SK-N-SH (cell line): ENCODE measurements around the gene PAPSS2. TPM values are rescaled to one million over a fixed set of nuclear protein-coding genes. Genes with fewer than 3 reads are reported as not detected.

Experiments used
- CTCF ChIA-PET: fragments of 300-600, 350-600 bp; formaldehyde crosslinking; extraction: SDS; loops from one replicate; lab custom pipeline; 2021; lab: Yijun Ruan, JAX
- POLR2A ChIA-PET: fragments of 350-600 bp; sonication (Branson Sonifier 250); formaldehyde crosslinking; extraction: SDS; loops from one replicate; lab custom pipeline; 2020; ENCODE audit warnings: antibody characterized with exemption, inconsistent platforms; lab: Yijun Ruan, JAX
- DNase-seq: peaks from one replicate; pipeline ENCODE4 v3.0.0; 2012
- H2AFZ ChIP-seq: fragments of 200-600 bp; sonication (generic); 2 replicates; pipeline ENCODE4 v1.8.1; 2016; ENCODE audit warnings: antibody characterized with exemption, mild to moderate bottlenecking, low read depth
- H3F3A ChIP-seq: fragments of 200-600 bp; sonication (generic); replicated peaks from 2 replicates; pipeline ENCODE3; 2016; ENCODE audit warnings: antibody characterized with exemption, mild to moderate bottlenecking; ENCODE audit not compliant: insufficient read depth
- H3K27ac ChIP-seq, 2 experiments: fragments of 200-500 bp in 1 of 2; fragments of 200-600 bp in 1 of 2; sonication (Bioruptor generic) in 1 of 2; sonication (generic), shearing (Covaris generic) in 1 of 2; 2 replicates each; pipeline versions ENCODE4 v1.5.1 to v1.6.1; 2014 to 2016; ENCODE audit warnings: low read depth in 2 of 2, inconsistent platforms in 1 of 2, low read length in 1 of 2, mild to moderate bottlenecking in 1 of 2, mixed read lengths in 1 of 2
- H3K27me3 ChIP-seq: fragments of 200-600 bp; sonication (generic), shearing (Covaris generic); 2 replicates; pipeline ENCODE4 v1.6.1; 2016; ENCODE audit warnings: mixed run types; ENCODE audit not compliant: insufficient read depth
- H3K36me3 ChIP-seq, 2 experiments: fragments of 200-500 bp in 1 of 2; fragments of 200-600 bp in 1 of 2; sonication (Bioruptor generic) in 1 of 2; sonication (generic) in 1 of 2; replicated peaks in 1 of 2; 2 replicates each; pipeline versions ENCODE3 to v1.5.1; 2014 to 2016; ENCODE audit warnings: low read length in 1 of 2, mild to moderate bottlenecking in 1 of 2; ENCODE audit not compliant: insufficient read depth in 2 of 2, control insufficient read depth in 1 of 2
- H3K4me1 ChIP-seq, 2 experiments: fragments of 200-500 bp in 1 of 2; fragments of 200-600 bp in 1 of 2; sonication (Bioruptor generic) in 1 of 2; sonication (generic), shearing (Covaris generic) in 1 of 2; 2 replicates each; pipeline versions ENCODE4 v1.5.1 to v1.6.1; 2014 to 2016; ENCODE audit warnings: low read depth in 1 of 2, low read length in 1 of 2, mixed run types in 1 of 2; ENCODE audit not compliant: insufficient read depth in 2 of 2, control insufficient read depth in 1 of 2
- H3K4me2 ChIP-seq: fragments of 200-600 bp; sonication (generic), shearing (Covaris generic); 2 replicates; pipeline ENCODE4 v1.6.1; 2017; ENCODE audit warnings: mixed run types
- H3K4me3 ChIP-seq, 2 experiments: fragments of 200-500 bp in 1 of 2; fragments of 200-600 bp in 1 of 2; sonication (Bioruptor generic) in 1 of 2; sonication (generic), shearing (Covaris generic) in 1 of 2; 2 replicates each; pipeline versions ENCODE4 v1.5.1 to v1.8.1; 2014 to 2016; ENCODE audit warnings: low read depth in 2 of 2, inconsistent platforms in 1 of 2, low read length in 1 of 2, mild to moderate bottlenecking in 1 of 2, mixed read lengths in 1 of 2, moderate library complexity in 1 of 2
- H3K79me2 ChIP-seq: fragments of 200-600 bp; sonication (generic); 2 replicates; pipeline ENCODE4 v1.8.1; 2017; ENCODE audit warnings: mild to moderate bottlenecking; ENCODE audit not compliant: insufficient read depth
- H3K9ac ChIP-seq: fragments of 200-600 bp; sonication (generic); 2 replicates; pipeline ENCODE4 v1.6.1; 2017; ENCODE audit warnings: mixed run types
- H3K9me2 ChIP-seq: fragments of 200-600 bp; sonication (generic); 2 replicates; pipeline ENCODE4 v1.6.1; 2017; ENCODE audit warnings: mixed run types
- H3K9me3 ChIP-seq: fragments of 200-600 bp; sonication (generic); 2 replicates; pipeline ENCODE4 v1.6.1; 2017; ENCODE audit warnings: mixed run types, mild to moderate bottlenecking, moderate library complexity
- H4K20me1 ChIP-seq: fragments of 200-600 bp; sonication (generic); 2 replicates; pipeline ENCODE4 v1.6.1; 2017; ENCODE audit warnings: mild to moderate bottlenecking, mixed run types; ENCODE audit not compliant: insufficient read depth
- CHD2 ChIP-seq: fragments of 150-350 bp; IDR thresholded peaks from 2 replicates; pipeline ENCODE4 v1.6.1; 2018; ENCODE audit warnings: low read length; ENCODE audit not compliant: partially characterized antibody
- EZH2phosphoT487 ChIP-seq: fragments of 200-600 bp; sonication (generic); IDR thresholded peaks from 2 replicates; pipeline ENCODE4 v1.6.1; 2017; ENCODE audit warnings: low read depth, mixed run types, mild to moderate bottlenecking, antibody characterized with exemption, moderate library complexity, borderline replicate concordance
- FOXJ3 ChIP-seq: sonication (generic); formaldehyde crosslinking; IDR thresholded peaks from 2 replicates; pipeline ENCODE4 v1.5.1; 2020; ENCODE audit warnings: mild to moderate bottlenecking, missing genetic modification reagents
- FOXM1 ChIP-seq: IDR thresholded peaks from 2 replicates; pipeline ENCODE4 v1.4.0; 2012; ENCODE audit warnings: low read depth, mild to moderate bottlenecking
- GABPA ChIP-seq: IDR thresholded peaks from 2 replicates; pipeline ENCODE4 v1.4.0; 2012; ENCODE audit warnings: low read depth, mild to moderate bottlenecking
- JUND ChIP-seq: IDR thresholded peaks from 2 replicates; pipeline ENCODE4 v1.4.0; 2012
- MAX ChIP-seq: IDR thresholded peaks from 2 replicates; pipeline ENCODE4 v1.4.0; 2012; ENCODE audit warnings: low read depth
- MEF2A ChIP-seq: IDR thresholded peaks from 2 replicates; pipeline ENCODE4 v1.4.0; 2012; ENCODE audit warnings: low read depth, borderline replicate concordance
- MXI1 ChIP-seq: IDR thresholded peaks from 2 replicates; pipeline ENCODE4 v1.6.1; 2012; ENCODE audit warnings: mild to moderate bottlenecking, low read depth, low read length, improper control_type of control experiment
- NFIC ChIP-seq: IDR thresholded peaks from 2 replicates; pipeline ENCODE4 v1.4.0; 2012; ENCODE audit warnings: borderline replicate concordance
- NRF1 ChIP-seq: IDR thresholded peaks from 2 replicates; pipeline ENCODE4 v1.6.1; 2012; ENCODE audit warnings: low read depth, mild to moderate bottlenecking, low read length
- POLR2AphosphoS5 ChIP-seq: IDR thresholded peaks from 2 replicates; pipeline ENCODE4 v1.6.1; 2012; ENCODE audit warnings: low read depth, low read length
- RAD21 ChIP-seq: IDR thresholded peaks from 2 replicates; pipeline ENCODE4 v1.6.1; 2012; ENCODE audit warnings: mild to moderate bottlenecking, low read length
- RCOR1 ChIP-seq: fragments of 150-350 bp; IDR thresholded peaks from 2 replicates; pipeline ENCODE4 v1.6.1; 2017; ENCODE audit warnings: antibody characterized with exemption, low read length
- RXRA ChIP-seq: IDR thresholded peaks from 2 replicates; pipeline ENCODE4 v1.4.0; 2012; ENCODE audit warnings: low read depth, mild to moderate bottlenecking, borderline replicate concordance
- SMC3 ChIP-seq: IDR thresholded peaks from 2 replicates; pipeline ENCODE4 v1.6.1; 2012; ENCODE audit warnings: low read depth, low read length, improper control_type of control experiment
- USF1 ChIP-seq: IDR thresholded peaks from 2 replicates; pipeline ENCODE4 v1.4.0; 2012; ENCODE audit warnings: low read depth, borderline replicate concordance
- WGBS: methylation state at CpG from one replicate; pipeline ENCODE4 v1.1.6; 2017; ENCODE audit warnings: low lambda C conversion rate; 5-methylcytosine and 5-hydroxymethylcytosine counted together
- polyA plus RNA-seq, 3 experiments: library from polyadenylated mRNA; depleted of rRNA; stranded (reverse); fragments of >200 nt; gene quantifications; 2 replicates each; pipeline ENCODE4 v1.2.3, GENCODE V29; 2012
- TF ChIP-seq, protein P1 (sequence below): IDR thresholded peaks from 2 replicates; pipeline ENCODE4 v1.6.1; 2012; ENCODE audit warnings: mild to moderate bottlenecking, low read depth, low read length, moderate library complexity

PAPSS2 gene
- polyA plus RNA-seq, 1 of the 3 experiments (the other 2 are of a cell fraction), result 50.0 TPM

GRCh38 chr10:87623191-87623590 is 36.5 kb upstream of the PAPSS2 start (continued):
- TF ChIP-seq CHD2 (no peak), MXI1 (no peak), USF1 (no peak)
- TF ChIP-seq, all 33 proteins: peak for 0

- Histone ChIP-seq H3K9me2 (no peaks in the 10 kb centered on the region), H3K27me3 (no peaks in the 10 kb centered on the region), H3K36me3 (no peaks in the 10 kb centered on the region), H3K27ac (no peak overlapping the region), H3K4me2 (no peak overlapping the region), H3F3A (no peaks in the 10 kb centered on the region), H3K4me3 (no peak overlapping the region), H3K9me3 (no peaks in the 10 kb centered on the region), H3K9ac (no peak overlapping the region), H4K20me1 (no peaks in the 10 kb centered on the region), H3K4me1 (no peaks in the 10 kb centered on the region), H3K79me2 (no peaks in the 10 kb centered on the region; the same call in 1 of the 2 replicates), H2AFZ (no peak overlapping the region)
- ChIA-PET POLR2A (no interaction called here), CTCF (interaction anchor here (0.5 to 1.0 kb wide), 2 partner anchors 23 to 57 kb away, joined by 3 read pairs; no protein-coding TSS in a partner anchor)
- no peak for DNase-seq
- WGBS, result 27% methylated on average over 1 of the region's 1 CpG
- TF ChIP-seq NFIC (no peak), CHD2 (no peak), RCOR1 (no peak), EZH2phosphoT487 (no peak), JUND (no peak), GABPA (no peak), MEF2A (no peak), MAX (no peak), NRF1 (no peak), USF1 (no peak), FOXM1 (no peak), RAD21 (no peak), FOXJ3 (CRISPR knock-in tag) (no peak), RXRA (no peak), POLR2AphosphoS5 (no peak), SMC3 (no peak)
- TF ChIP-seq, protein P1, sequence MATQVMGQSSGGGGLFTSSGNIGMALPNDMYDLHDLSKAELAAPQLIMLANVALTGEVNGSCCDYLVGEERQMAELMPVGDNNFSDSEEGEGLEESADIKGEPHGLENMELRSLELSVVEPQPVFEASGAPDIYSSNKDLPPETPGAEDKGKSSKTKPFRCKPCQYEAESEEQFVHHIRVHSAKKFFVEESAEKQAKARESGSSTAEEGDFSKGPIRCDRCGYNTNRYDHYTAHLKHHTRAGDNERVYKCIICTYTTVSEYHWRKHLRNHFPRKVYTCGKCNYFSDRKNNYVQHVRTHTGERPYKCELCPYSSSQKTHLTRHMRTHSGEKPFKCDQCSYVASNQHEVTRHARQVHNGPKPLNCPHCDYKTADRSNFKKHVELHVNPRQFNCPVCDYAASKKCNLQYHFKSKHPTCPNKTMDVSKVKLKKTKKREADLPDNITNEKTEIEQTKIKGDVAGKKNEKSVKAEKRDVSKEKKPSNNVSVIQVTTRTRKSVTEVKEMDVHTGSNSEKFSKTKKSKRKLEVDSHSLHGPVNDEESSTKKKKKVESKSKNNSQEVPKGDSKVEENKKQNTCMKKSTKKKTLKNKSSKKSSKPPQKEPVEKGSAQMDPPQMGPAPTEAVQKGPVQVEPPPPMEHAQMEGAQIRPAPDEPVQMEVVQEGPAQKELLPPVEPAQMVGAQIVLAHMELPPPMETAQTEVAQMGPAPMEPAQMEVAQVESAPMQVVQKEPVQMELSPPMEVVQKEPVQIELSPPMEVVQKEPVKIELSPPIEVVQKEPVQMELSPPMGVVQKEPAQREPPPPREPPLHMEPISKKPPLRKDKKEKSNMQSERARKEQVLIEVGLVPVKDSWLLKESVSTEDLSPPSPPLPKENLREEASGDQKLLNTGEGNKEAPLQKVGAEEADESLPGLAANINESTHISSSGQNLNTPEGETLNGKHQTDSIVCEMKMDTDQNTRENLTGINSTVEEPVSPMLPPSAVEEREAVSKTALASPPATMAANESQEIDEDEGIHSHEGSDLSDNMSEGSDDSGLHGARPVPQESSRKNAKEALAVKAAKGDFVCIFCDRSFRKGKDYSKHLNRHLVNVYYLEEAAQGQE, result no peak
- TF ChIP-seq, all 33 proteins: peak for 0
Measured at GRCh38 chr10:87625661-87626060, 34.0 kb upstream of the PAPSS2 start.
